Liver (tissue), 3 donors: ENCODE measurements around the gene MLEC.

ENCODE experiments used
- EGR1 ChIP-seq, 2 donors: IDR thresholded peaks; 2 replicates each; pipeline ENCODE4 v1.6.1; 2016 to 2018; ENCODE audit warnings: antibody characterized with exemption in 2 of 2, low read depth in 2 of 2
- FOXA1 ChIP-seq: IDR thresholded peaks from 2 replicates; pipeline ENCODE4 v1.6.1; 2016; ENCODE audit warnings: antibody characterized with exemption
- FOXA2 ChIP-seq: IDR thresholded peaks from 2 replicates; pipeline ENCODE4 v1.6.1; 2016; ENCODE audit warnings: antibody characterized with exemption
- GABPA ChIP-seq, 2 donors: IDR thresholded peaks in 1 of 2; conservative IDR thresholded peaks in 1 of 2; 2 replicates each; pipeline ENCODE4 v1.6.1; 2016; ENCODE audit warnings: antibody characterized with exemption in 2 of 2, mild to moderate bottlenecking in 1 of 2, moderate library complexity in 1 of 2
- MAX ChIP-seq: IDR thresholded peaks from 2 replicates; pipeline ENCODE4 v1.6.1; 2016; ENCODE audit warnings: antibody characterized with exemption
- RAD21 ChIP-seq, 2 donors: IDR thresholded peaks; 2 replicates each; pipeline ENCODE4 v1.6.1; 2016; ENCODE audit warnings: antibody characterized with exemption in 2 of 2, mild to moderate bottlenecking in 2 of 2
- RXRA ChIP-seq, 2 donors: IDR thresholded peaks; 2 replicates each; pipeline ENCODE4 v1.6.1; 2017 to 2018; ENCODE audit warnings: antibody characterized with exemption in 2 of 2, mild to moderate bottlenecking in 1 of 2
- SP1 ChIP-seq: IDR thresholded peaks from 2 replicates; pipeline ENCODE4 v1.6.1; 2018; ENCODE audit warnings: antibody characterized with exemption, mild to moderate bottlenecking
- TAF1 ChIP-seq: conservative IDR thresholded peaks from 2 replicates; pipeline ENCODE4 v1.6.1; 2016; ENCODE audit warnings: antibody characterized with exemption, mild to moderate bottlenecking
- YY1 ChIP-seq: IDR thresholded peaks from 2 replicates; pipeline ENCODE4 v1.6.1; 2016; ENCODE audit warnings: antibody characterized with exemption, mild to moderate bottlenecking
- TF ChIP-seq, protein P1 (sequence below): fragments of 150-350 bp; IDR thresholded peaks from 2 replicates; pipeline ENCODE4 v1.5.1; 2017; ENCODE audit warnings: improper control_type of control experiment, low read depth, low read length; ENCODE audit not compliant: missing input control
- TF ChIP-seq, protein P2 (sequence below): IDR thresholded peaks from 2 replicates; pipeline ENCODE4 v1.6.1; 2016; ENCODE audit warnings: antibody characterized with exemption
- donor health status: healthy.
- donor health status: healthy.

GRCh38 chr12:120666571-120667390, 20.2 kb upstream of the MLEC start:
- no peak for TF ChIP-seq SP1
- TF ChIP-seq TAF1: no peak
- TF ChIP-seq, protein P1, sequence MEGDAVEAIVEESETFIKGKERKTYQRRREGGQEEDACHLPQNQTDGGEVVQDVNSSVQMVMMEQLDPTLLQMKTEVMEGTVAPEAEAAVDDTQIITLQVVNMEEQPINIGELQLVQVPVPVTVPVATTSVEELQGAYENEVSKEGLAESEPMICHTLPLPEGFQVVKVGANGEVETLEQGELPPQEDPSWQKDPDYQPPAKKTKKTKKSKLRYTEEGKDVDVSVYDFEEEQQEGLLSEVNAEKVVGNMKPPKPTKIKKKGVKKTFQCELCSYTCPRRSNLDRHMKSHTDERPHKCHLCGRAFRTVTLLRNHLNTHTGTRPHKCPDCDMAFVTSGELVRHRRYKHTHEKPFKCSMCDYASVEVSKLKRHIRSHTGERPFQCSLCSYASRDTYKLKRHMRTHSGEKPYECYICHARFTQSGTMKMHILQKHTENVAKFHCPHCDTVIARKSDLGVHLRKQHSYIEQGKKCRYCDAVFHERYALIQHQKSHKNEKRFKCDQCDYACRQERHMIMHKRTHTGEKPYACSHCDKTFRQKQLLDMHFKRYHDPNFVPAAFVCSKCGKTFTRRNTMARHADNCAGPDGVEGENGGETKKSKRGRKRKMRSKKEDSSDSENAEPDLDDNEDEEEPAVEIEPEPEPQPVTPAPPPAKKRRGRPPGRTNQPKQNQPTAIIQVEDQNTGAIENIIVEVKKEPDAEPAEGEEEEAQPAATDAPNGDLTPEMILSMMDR: no peak
- no peak for TF ChIP-seq FOXA1
- TF ChIP-seq, protein P2, sequence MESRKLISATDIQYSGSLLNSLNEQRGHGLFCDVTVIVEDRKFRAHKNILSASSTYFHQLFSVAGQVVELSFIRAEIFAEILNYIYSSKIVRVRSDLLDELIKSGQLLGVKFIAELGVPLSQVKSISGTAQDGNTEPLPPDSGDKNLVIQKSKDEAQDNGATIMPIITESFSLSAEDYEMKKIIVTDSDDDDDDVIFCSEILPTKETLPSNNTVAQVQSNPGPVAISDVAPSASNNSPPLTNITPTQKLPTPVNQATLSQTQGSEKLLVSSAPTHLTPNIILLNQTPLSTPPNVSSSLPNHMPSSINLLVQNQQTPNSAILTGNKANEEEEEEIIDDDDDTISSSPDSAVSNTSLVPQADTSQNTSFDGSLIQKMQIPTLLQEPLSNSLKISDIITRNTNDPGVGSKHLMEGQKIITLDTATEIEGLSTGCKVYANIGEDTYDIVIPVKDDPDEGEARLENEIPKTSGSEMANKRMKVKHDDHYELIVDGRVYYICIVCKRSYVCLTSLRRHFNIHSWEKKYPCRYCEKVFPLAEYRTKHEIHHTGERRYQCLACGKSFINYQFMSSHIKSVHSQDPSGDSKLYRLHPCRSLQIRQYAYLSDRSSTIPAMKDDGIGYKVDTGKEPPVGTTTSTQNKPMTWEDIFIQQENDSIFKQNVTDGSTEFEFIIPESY: no peak
- TF ChIP-seq FOXA2: no peak
- no peak for TF ChIP-seq RAD21 (IDR thresholded peaks at IDR 0.05)
- no peak for TF ChIP-seq YY1
- TF ChIP-seq RXRA (IDR thresholded peaks at IDR 0.05): no peak
- TF ChIP-seq GABPA (IDR thresholded peaks at IDR 0.05 in 1 of 2, conservative IDR thresholded peaks at IDR 0.05 in 1 of 2): no peak
- no peak for TF ChIP-seq MAX
- no peak for TF ChIP-seq EGR1 (IDR thresholded peaks at IDR 0.05; ENCODE audit: low read depth in 2 of 2)
